Activated T-cell treated with anti-CD3 and anti-CD28 coated beads, Interleukin-2, amount 50 U/mL, for 24 hours (primary cell): ENCODE measurements around the gene NISCH.
A peak's percentile ranks its signal among the peaks of the same experiment; 100 is the strongest.

Experiments
- DNase-seq: peaks from one replicate; pipeline ENCODE4 v3.0.0-alpha.2; 2020
- H3K27ac Mint-ChIP-seq: 2 replicates; pipeline ENCODE4 v1.8.0; 2020; ENCODE audit warnings: mild to moderate bottlenecking, mixed read lengths
- H3K27me3 Mint-ChIP-seq: 2 replicates; pipeline ENCODE4 v1.8.0; 2020; ENCODE audit warnings: mixed read lengths
- H3K36me3 Mint-ChIP-seq: 2 replicates; pipeline ENCODE4 v1.8.0; 2020; ENCODE audit warnings: low read depth, mixed read lengths
- H3K4me1 Mint-ChIP-seq: 2 replicates; pipeline ENCODE4 v1.8.0; 2020; ENCODE audit warnings: low read depth, mixed read lengths
- H3K4me3 Mint-ChIP-seq: 2 replicates; pipeline ENCODE4 v1.8.0; 2020; ENCODE audit warnings: mild to moderate bottlenecking, moderate library complexity, mixed read lengths
- H3K9me3 Mint-ChIP-seq: 2 replicates; pipeline ENCODE4 v1.8.0; 2020; ENCODE audit warnings: mixed read lengths

Gene NISCH

DNA sequence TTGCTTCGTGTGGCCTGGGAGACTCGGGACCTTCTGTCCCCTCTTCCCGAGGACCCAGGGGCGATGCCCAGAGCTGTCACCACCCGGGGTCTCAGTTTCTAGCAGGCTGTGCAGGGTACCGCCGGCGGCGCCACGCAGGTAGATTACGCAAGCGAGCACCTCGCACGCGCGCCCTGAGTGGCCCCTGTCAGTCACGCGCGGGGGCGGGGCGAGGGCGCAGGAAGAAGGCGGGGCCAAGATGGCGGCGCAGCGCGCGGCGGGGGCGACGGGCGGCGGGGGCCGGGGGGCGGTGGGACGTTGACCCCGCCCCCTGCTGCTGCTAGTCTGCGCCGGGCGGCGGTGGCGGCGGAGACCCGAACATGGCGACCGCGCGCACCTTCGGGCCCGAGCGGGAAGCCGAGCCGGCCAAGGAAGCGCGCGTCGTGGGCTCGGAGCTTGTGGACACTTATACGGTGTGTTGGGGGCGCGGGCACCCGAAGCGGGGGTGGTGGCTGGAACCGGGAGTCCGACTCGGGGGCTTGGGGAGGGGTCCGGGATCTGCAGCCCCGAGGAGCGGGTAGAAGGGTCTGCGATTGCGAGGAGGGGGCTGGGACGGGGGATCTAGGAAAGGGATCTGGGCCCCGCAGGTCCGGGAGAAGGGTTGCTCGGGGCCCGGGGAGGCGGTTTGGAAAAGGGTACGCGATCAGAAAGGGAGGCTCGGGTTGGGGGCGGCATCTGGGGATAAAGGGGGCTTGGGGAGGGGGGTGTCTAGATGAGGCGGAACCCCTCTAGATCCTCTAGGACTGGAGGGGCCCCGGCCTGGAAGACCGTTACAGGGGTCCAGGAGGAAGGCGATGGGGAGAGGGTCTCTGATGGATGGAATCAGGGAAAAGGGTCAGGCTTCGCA, at the start of gene NISCH:
TSS of gene NISCH (plus strand) at position 322 of the 886 bp plus-strand sequence. CDS start at position 360, 38 bp downstream.
- Mint-ChIP-seq H3K27me3 (no peaks in the 10 kb centered on the region), H3K4me3 (peak within 1 kb of the TSS; percentile 96), H3K4me1 (peaks cover 49% of the 10 kb centered on the region), H3K27ac (peak within 1 kb of the TSS; percentile 97), H3K9me3 (no peaks in the 10 kb centered on the region), H3K36me3 (peaks cover 44% of the 10 kb centered on the region)
- peak; percentile 99 for DNase-seq

- Mint-ChIP-seq H3K27ac (peak overlapping the region; percentile 17), H3K4me1 (peaks cover 24% of the 10 kb centered on the region), H3K36me3 (peaks cover 87% of the 10 kb centered on the region), H3K9me3 (no peaks in the 10 kb centered on the region), H3K4me3 (no peak overlapping the region), H3K27me3 (no peaks in the 10 kb centered on the region)
- no peak for DNase-seq
Observed at GRCh38 chr3:52406231-52406661, 49.2 kb upstream of the NISCH start.

DNA sequence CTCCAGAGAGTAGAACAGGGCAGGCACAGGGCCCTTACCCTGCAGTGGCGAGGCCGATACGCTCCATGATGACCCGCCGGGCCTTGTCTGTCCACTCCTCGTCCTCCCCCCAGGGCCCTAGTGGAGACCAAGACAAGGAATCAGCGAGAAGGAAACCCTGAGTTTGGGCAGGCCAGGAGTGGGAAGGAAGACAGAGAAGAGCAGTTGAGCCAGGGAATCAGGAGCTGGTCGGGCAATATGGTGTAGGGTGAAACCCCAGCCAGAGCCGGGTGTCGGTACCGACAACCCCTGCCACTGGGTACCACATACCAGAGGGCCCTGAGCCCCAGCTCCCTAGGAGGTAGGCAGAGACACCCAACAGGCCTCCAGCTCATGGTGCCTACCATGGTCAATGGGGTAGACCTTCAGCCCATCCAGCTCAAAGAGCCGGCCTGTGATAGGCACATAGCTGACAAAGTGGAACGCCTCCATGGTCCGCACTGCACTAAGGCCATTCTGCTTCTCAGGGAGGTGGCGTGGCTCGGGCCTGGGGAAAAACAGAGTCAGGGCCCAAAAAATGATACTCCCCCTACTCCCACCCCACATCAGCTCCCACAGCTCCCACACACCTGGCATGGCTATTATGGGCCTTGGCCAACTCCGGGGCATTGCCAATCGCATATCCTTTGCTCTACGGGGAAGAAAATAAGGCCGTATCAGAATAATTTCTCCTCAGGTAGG, 48.5 kb upstream of the NISCH start:
- Mint-ChIP-seq H3K4me1 (peaks cover 31% of the 10 kb centered on the region), H3K27ac (peak overlapping the region; percentile 92), H3K4me3 (no peak overlapping the region), H3K36me3 (peaks cover 81% of the 10 kb centered on the region), H3K27me3 (no peaks in the 10 kb centered on the region), H3K9me3 (no peaks in the 10 kb centered on the region)
- no peak for DNase-seq

DNA sequence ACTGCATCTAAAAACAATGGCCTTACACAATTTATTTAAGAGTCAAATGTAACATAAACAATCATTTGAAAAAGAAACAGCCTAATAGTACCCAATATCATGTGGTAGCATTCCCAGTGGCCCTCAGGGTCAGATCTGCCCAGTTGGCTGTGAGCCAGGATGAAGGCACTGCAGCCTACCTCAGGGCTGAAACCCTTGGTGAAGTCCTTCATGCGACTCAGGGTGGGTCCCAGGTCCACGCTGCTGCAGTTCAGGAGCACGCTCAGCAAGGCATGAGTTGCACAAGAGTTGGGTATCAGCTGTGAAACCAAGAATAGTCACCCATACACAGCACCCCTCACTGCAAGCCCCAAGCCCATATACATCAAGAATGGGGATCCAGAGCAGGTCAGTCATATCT, 47.6 kb upstream of the NISCH start:
- no peak for DNase-seq
- peaks cover 39% of the 10 kb centered on the region for H3K4me1 Mint-ChIP-seq

GRCh38 chr3:52408466-52408865, 46.9 kb upstream of the NISCH start:
- H3K9me3 Mint-ChIP-seq, result no peaks in the 10 kb centered on the region
- H3K27ac Mint-ChIP-seq, result peak overlapping the region; percentile 92
- H3K27me3 Mint-ChIP-seq, result no peaks in the 10 kb centered on the region
- H3K4me1 Mint-ChIP-seq, result peaks cover 45% of the 10 kb centered on the region
- H3K4me3 Mint-ChIP-seq, result peak overlapping the region; percentile 89
- no peak for DNase-seq
- peaks cover 74% of the 10 kb centered on the region for H3K36me3 Mint-ChIP-seq

More for the DNA sequence above, 47.6 kb upstream of the NISCH start:
- Mint-ChIP-seq H3K27me3 (no peaks in the 10 kb centered on the region), H3K4me3 (peak overlapping the region; percentile 89), H3K9me3 (no peaks in the 10 kb centered on the region), H3K36me3 (peaks cover 76% of the 10 kb centered on the region), H3K27ac (peak overlapping the region; percentile 92)

DNA sequence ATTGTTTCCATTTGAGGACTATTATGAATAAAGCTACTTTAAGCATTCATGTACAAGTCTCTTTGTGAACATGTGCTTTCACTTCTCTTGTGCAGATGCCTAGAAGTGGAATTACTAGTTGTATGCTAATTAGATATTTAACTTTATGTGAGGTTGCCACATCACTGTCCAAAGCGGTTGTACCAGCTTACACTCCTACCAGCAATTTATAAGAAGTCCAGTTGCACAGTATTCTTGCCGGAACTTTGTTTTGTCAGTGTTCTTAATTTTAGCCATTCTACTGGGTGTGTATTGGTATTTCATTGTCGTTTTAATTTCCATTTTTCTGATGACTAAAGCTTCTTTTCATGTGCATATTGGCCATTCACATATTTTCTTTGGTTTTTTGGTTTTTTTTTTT, 39.6 kb upstream of the NISCH start:
- peaks cover 33% of the 10 kb centered on the region for H3K36me3 Mint-ChIP-seq
- H3K4me1 Mint-ChIP-seq, result peaks cover 27% of the 10 kb centered on the region
- no peak overlapping the region for H3K4me3 Mint-ChIP-seq
- H3K9me3 Mint-ChIP-seq, result no peaks in the 10 kb centered on the region
- no peaks in the 10 kb centered on the region for H3K27me3 Mint-ChIP-seq
- no peak for DNase-seq
- H3K27ac Mint-ChIP-seq, result no peak overlapping the region

- DNase-seq, result no peak
- H3K36me3 Mint-ChIP-seq, result peaks cover 8% of the 10 kb centered on the region
- no peak overlapping the region for H3K4me3 Mint-ChIP-seq
- H3K27ac Mint-ChIP-seq, result no peak overlapping the region
- peaks cover 2% of the 10 kb centered on the region for H3K4me1 Mint-ChIP-seq
- no peaks in the 10 kb centered on the region for H3K27me3 Mint-ChIP-seq
- no peaks in the 10 kb centered on the region for H3K9me3 Mint-ChIP-seq
Observed at GRCh38 chr3:52420388-52420787, 35.0 kb upstream of the NISCH start.

DNA sequence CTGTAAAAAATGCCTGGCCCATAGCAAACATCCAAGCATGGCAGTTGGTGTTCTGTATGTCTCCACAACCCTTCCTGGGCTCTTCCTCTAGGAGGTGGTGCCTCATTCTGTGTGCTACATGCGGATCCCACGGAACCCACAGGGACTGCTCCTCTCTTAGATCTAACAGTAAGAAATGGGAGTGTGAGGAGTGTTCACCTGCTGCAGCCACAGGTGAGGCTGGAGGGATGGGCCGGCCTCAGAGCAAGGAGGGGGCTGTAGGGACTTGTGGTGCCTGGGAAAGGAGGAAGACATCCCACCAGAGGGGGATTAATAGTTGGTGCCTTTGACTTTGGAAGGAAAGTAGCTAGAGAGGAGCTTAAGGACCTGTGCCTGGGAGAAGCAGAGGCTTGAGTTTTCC, 32.7 kb upstream of the NISCH start:
- H3K27me3 Mint-ChIP-seq, result no peaks in the 10 kb centered on the region
- H3K9me3 Mint-ChIP-seq, result no peaks in the 10 kb centered on the region
- H3K4me3 Mint-ChIP-seq, result no peak overlapping the region
- no peaks in the 10 kb centered on the region for H3K36me3 Mint-ChIP-seq
- no peak overlapping the region for H3K27ac Mint-ChIP-seq
- DNase-seq, result no peak
- no peaks in the 10 kb centered on the region for H3K4me1 Mint-ChIP-seq

DNA sequence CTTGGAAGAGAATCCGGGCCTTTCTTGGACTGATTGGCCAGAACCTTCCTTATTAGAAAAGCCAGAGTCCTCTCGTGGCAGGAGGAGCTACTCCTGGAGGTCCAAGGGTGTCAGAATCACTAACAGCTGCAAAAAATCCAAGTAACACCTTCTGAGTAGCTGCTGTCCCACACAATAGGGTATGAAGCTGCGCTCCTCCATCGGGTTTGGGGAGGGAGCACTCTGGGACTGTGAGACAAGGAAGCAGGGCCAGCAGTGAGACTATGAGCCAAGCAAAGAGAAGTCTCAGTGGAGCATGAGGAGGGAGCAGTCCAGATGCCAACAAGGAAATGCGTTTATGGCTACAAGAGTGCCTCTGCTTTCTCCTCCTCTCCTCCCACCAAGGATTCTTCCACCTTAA, 32.2 kb upstream of the NISCH start:
- Mint-ChIP-seq H3K9me3 (no peaks in the 10 kb centered on the region), H3K4me3 (no peak overlapping the region), H3K4me1 (no peaks in the 10 kb centered on the region), H3K27me3 (no peaks in the 10 kb centered on the region), H3K27ac (no peak overlapping the region), H3K36me3 (no peaks in the 10 kb centered on the region)
- DNase-seq, result peak; percentile 16

GRCh38 chr3:52428151-52429005, 27.0 kb upstream of the NISCH start:
- no peaks in the 10 kb centered on the region for H3K36me3 Mint-ChIP-seq
- H3K4me1 Mint-ChIP-seq, result no peaks in the 10 kb centered on the region
- DNase-seq, result peak; percentile 40
- H3K4me3 Mint-ChIP-seq, result no peak overlapping the region
- no peaks in the 10 kb centered on the region for H3K9me3 Mint-ChIP-seq
- H3K27ac Mint-ChIP-seq, result no peak overlapping the region
- no peaks in the 10 kb centered on the region for H3K27me3 Mint-ChIP-seq

DNA sequence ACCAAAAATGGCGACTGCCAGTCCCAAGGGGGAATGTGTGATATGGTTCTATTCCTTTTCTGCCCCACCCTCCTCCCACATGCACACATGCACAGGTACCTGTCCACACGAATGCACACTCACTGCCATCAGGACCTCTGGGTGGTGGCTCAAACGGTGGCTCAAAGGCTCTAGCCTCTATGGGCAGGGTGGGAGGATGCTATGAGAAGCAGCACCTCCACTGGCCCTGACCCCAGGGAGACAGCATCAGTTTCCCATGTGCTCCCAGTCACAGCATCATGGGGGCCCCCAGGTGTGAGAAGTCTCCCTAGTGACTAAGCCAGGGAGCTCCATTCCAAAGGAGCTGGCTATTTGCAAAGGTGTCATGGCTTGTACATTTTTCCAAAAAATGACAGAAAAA, 26.4 kb upstream of the NISCH start:
- DNase-seq, result peak; percentile 26
- Mint-ChIP-seq H3K9me3 (no peaks in the 10 kb centered on the region), H3K4me1 (no peaks in the 10 kb centered on the region), H3K27me3 (no peaks in the 10 kb centered on the region), H3K4me3 (no peak overlapping the region), H3K27ac (no peak overlapping the region), H3K36me3 (no peaks in the 10 kb centered on the region)

- Mint-ChIP-seq H3K36me3 (no peaks in the 10 kb centered on the region), H3K4me3 (no peak overlapping the region), H3K27ac (no peak overlapping the region), H3K27me3 (no peaks in the 10 kb centered on the region), H3K9me3 (no peaks in the 10 kb centered on the region), H3K4me1 (no peaks in the 10 kb centered on the region)
- DNase-seq, result peak; percentile 20
Observed at GRCh38 chr3:52429779-52430415, 25.5 kb upstream of the NISCH start.

DNA sequence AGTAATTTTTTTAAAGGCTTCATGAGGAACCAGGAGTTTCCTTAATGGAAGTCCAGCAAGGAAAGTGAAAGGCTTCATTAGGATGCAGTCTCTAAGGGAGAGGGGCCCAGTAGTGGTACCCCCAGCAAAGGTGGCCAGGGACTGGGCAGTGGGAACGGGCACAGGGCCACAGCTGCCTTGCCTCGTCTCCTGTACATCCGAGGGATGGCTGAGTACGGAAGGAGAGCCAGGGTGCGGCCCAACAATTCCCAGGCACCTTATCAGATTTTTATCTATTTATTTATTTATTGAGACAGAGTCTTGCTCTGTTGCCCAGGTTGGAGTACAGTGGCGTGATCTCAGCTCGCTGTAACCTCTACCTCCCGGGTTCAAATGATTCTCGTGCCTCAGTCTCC, 25.0 kb upstream of the NISCH start:
- no peaks in the 10 kb centered on the region for H3K9me3 Mint-ChIP-seq
- H3K4me3 Mint-ChIP-seq, result no peak overlapping the region
- H3K27ac Mint-ChIP-seq, result no peak overlapping the region
- H3K36me3 Mint-ChIP-seq, result no peaks in the 10 kb centered on the region
- no peaks in the 10 kb centered on the region for H3K27me3 Mint-ChIP-seq
- DNase-seq, result peak; percentile 20
- no peaks in the 10 kb centered on the region for H3K4me1 Mint-ChIP-seq
